D721Med (cell line): Measurements from ENCODE around the gene ERFL.

Experiments used
- DNase-seq: peaks from one replicate; pipeline ENCODE4 v3.0.0; 2011; ENCODE audit warnings: low spot score; ENCODE audit not compliant: insufficient read length
- FAIRE-seq: peaks from 2 replicates; lab custom pipeline; 2011; peaks lifted over from hg19 to GRCh38; lab: Jason Lieb, UNC
- TF ChIP-seq, protein P1 (sequence below): IDR thresholded peaks from 2 replicates; pipeline ENCODE4 v1.5.1; 2012; ENCODE audit warnings: mild to moderate bottlenecking, control low read depth; ENCODE audit not compliant: insufficient read depth; ENCODE audit errors: missing control alignments

The ERFL gene

GRCh38 chr19:41926028-41926762, 2.1 kb downstream of the ERFL start:
- DNase-seq (no peak), FAIRE-seq (no peak)
- TF ChIP-seq, protein P1, sequence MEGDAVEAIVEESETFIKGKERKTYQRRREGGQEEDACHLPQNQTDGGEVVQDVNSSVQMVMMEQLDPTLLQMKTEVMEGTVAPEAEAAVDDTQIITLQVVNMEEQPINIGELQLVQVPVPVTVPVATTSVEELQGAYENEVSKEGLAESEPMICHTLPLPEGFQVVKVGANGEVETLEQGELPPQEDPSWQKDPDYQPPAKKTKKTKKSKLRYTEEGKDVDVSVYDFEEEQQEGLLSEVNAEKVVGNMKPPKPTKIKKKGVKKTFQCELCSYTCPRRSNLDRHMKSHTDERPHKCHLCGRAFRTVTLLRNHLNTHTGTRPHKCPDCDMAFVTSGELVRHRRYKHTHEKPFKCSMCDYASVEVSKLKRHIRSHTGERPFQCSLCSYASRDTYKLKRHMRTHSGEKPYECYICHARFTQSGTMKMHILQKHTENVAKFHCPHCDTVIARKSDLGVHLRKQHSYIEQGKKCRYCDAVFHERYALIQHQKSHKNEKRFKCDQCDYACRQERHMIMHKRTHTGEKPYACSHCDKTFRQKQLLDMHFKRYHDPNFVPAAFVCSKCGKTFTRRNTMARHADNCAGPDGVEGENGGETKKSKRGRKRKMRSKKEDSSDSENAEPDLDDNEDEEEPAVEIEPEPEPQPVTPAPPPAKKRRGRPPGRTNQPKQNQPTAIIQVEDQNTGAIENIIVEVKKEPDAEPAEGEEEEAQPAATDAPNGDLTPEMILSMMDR, result no peak

GRCh38 chr19:41925208-41926003, 2.8 kb downstream of the ERFL start:
- no peak for DNase-seq
- TF ChIP-seq, protein P1, result no peak
- no peak for FAIRE-seq

DNA sequence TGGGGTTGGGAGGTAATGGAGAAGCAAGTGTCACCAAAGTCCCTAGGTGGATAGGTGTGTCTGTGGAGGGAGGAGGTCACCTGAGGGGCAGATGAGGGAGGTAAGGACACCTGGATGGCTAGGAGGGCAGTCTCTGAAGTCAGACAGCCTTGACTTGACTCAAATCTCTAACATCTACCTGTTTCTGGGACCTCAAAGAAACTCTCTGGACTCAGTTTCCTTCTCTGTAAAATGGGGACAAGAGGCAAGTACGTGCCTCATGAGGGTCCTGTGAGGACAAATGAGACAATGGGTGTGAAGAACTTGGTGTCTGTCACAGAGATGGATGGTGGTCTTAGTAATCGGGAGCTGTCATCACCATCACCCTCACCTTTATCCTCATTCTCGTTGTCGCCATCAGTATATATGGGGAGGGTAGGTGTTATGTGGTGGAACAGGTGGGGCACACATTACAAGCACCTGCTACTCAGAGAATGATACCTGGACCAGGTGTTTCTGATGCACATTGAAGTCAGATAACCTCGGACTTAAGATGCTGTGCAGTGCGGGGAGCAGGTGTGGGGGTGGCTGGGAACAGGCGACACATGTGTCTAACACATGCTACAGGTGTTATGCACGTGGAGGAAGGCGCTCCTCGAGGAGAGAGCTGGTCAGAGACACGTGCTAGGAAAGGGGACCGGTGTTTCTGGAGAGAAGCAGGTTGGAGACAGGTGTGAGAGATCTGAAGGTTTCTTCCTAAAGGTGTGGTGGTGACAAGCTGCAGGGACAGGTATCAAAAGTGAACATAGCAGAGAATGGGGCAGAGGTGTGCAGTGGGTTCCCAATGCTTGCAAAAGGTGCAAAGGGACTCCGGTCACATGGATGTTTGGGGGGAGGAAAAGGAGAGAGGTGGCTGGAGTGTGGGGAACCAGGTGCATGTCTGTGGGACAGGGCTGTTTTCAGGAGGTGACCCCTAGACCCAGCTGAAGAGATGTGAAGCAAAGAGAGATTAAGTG, 3.8 kb downstream of the ERFL start:
- TF ChIP-seq, protein P1, result no peak
- DNase-seq (no peak), FAIRE-seq (no peak)

DNA sequence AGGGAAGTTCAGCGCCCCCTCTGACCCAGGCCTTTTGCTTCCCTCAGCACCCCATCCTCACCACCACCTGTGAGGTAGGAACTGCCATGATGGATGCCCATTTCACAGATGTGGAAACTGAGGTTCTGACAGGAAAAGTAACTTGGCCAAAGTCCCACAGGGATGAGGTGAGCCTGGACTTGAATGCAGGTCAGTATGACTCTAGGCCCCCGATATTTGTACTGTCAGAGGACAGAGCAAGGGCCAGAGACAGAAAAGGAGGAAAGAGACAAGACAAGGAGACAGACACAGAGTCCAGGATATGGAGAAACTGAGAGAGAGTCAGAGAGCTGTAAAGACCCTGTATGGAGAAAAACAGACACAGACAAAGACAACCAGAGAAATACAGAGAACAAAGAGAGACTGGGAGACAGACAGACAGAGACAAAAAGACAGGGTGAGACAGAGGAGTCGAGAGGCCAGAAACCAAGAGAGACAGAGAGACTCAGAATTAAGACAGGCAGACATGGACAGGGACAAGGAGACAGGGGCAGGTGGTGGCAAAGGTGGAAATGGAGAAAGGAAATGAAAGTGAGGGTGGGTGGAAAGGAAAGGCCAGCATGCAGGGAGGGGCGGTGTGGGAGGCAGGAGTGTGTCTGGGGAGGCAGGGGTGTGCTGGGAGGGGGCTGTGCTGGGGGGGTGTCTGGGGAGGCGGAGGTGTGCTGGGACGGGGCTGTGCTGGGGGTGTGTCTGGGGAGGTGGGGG, 5.0 kb downstream of the ERFL start:
- TF ChIP-seq, protein P1, result no peak
- FAIRE-seq, result no peak
- DNase-seq, result no peak

- FAIRE-seq (no peak), DNase-seq (no peak)
- TF ChIP-seq, protein P1, result no peak
Observed at GRCh38 chr19:41922585-41922984, 5.7 kb downstream of the ERFL start.
